Activated CD8-positive, alpha-beta T cell treated with anti-CD3 and anti-CD28 coated beads, Interleukin-2, amount 10 ng/mL, durations not matched to agents 7 days and 5 days (primary cell): Measurements from ENCODE around the gene CNOT8. TPM values are rescaled to one million over a fixed set of nuclear protein-coding genes. Genes with fewer than 3 reads are reported as not detected.
"Not testable (repeated sequence)": the region's sequence is repeated elsewhere in the genome, so short reads cannot be mapped to it uniquely, and the experiment has no call there.

Experiments used
- ATAC-seq: fragments of 150-1000 bp; cut with Tn5 transposase; one replicate; pipeline ENCODE4 v1.10.0; 2021; ENCODE audit warnings: moderate library complexity
- CTCF ChIA-PET: fragments of 350-600 bp; sonication (Branson Sonifier 250); formaldehyde crosslinking; loops from one replicate; lab custom pipeline; 2021; ENCODE audit warnings: antibody characterized with exemption; lab: Charles Lee
- POLR2A ChIA-PET: fragments of 350-600 bp; sonication (Branson Sonifier 250); formaldehyde crosslinking; loops from one replicate; lab custom pipeline; 2021; ENCODE audit warnings: antibody characterized with exemption; lab: Charles Lee
- DNase-seq: peaks from one replicate; pipeline ENCODE4 v3.0.0-alpha.2; 2020
- H3K27ac Mint-ChIP-seq: one replicate; pipeline ENCODE4 v1.8.0; 2021; ENCODE audit warnings: mild to moderate bottlenecking, mixed read lengths
- H3K27me3 Mint-ChIP-seq: one replicate; pipeline ENCODE4 v1.8.0; 2021; ENCODE audit warnings: low read depth, mixed read lengths
- H3K36me3 Mint-ChIP-seq: one replicate; pipeline ENCODE4 v1.8.0; 2021; ENCODE audit warnings: low read depth, mixed read lengths
- H3K4me1 Mint-ChIP-seq: one replicate; pipeline ENCODE4 v1.8.0; 2021; ENCODE audit warnings: low read depth, mixed read lengths
- H3K4me3 Mint-ChIP-seq: one replicate; pipeline ENCODE4 v1.8.0; 2021; ENCODE audit warnings: mild to moderate bottlenecking, mixed read lengths
- H3K9me3 Mint-ChIP-seq: one replicate; pipeline ENCODE4 v1.8.0; 2022; ENCODE audit warnings: mixed read lengths; ENCODE audit not compliant: insufficient read depth
- microRNA-seq: library from miRNA; unstranded; fragments of <30 nt; microRNA quantifications from one replicate; pipeline ENCODE4 v1.2.0, GENCODE V29; 2022
- total RNA-seq, 2 experiments: library from RNA; stranded (reverse); gene quantifications; one replicate each; pipeline ENCODE4 v1.2.3, GENCODE V29; 2021

CNOT8 gene
- total RNA-seq, 2 experiments from 2014 or later: 67.4 to 68.4 TPM

GRCh38 chr5:154899151-154899816 lies 40.9 kb downstream of the CNOT8 start:
- Mint-ChIP-seq H3K36me3 (peaks cover 52% of the 10 kb centered on the region), H3K4me1 (peaks cover 1% of the 10 kb centered on the region), H3K4me3 (no peak overlapping the region), H3K27me3 (no peaks in the 10 kb centered on the region), H3K9me3 (no peaks in the 10 kb centered on the region), H3K27ac (no peak overlapping the region)
- ChIA-PET CTCF (interaction anchor here (1.1 kb wide), 1 partner anchor 249 kb away, joined by 3 read pairs; no protein-coding TSS in a partner anchor), POLR2A (no interaction called here)
- DNase-seq (no peak), ATAC-seq (no peak)

DNA sequence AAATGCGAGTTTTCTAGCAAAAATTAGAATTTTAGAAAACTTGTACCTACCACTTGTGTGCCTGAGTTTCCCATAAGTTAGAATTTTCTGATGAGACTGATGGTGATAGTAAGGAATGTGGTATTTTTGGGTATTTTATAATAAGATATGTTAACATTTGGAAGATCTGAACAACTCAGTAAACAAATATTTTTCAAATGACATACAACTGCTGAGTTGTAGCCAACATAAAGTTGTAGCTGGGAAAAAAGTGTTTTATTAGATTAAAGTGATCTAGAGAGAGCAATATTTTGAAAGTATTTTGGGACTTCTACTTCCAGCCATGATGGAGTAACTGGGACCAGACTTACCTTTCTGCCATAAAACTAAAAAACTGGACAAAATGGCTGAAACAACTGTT lies 41.6 kb downstream of the CNOT8 start:
- H3K4me1 Mint-ChIP-seq: peaks cover 1% of the 10 kb centered on the region
- POLR2A ChIA-PET: no interaction called here
- CTCF ChIA-PET: no interaction called here
- no peaks in the 10 kb centered on the region for H3K9me3 Mint-ChIP-seq
- no peaks in the 10 kb centered on the region for H3K27me3 Mint-ChIP-seq
- peaks cover 54% of the 10 kb centered on the region for H3K36me3 Mint-ChIP-seq
- H3K27ac Mint-ChIP-seq: no peak overlapping the region
- ATAC-seq (no peak), DNase-seq (no peak)
- H3K4me3 Mint-ChIP-seq: no peak overlapping the region

- ATAC-seq (no peak), DNase-seq (no peak)
- Mint-ChIP-seq H3K27ac (no peak overlapping the region), H3K27me3 (no peaks in the 10 kb centered on the region), H3K4me1 (peaks cover 1% of the 10 kb centered on the region), H3K9me3 (no peaks in the 10 kb centered on the region), H3K4me3 (no peak overlapping the region), H3K36me3 (peaks cover 45% of the 10 kb centered on the region)
- POLR2A ChIA-PET: no interaction called here
- CTCF ChIA-PET: no interaction called here
Observed at GRCh38 chr5:154901276-154901675, 42.8 kb downstream of the CNOT8 start.

DNA sequence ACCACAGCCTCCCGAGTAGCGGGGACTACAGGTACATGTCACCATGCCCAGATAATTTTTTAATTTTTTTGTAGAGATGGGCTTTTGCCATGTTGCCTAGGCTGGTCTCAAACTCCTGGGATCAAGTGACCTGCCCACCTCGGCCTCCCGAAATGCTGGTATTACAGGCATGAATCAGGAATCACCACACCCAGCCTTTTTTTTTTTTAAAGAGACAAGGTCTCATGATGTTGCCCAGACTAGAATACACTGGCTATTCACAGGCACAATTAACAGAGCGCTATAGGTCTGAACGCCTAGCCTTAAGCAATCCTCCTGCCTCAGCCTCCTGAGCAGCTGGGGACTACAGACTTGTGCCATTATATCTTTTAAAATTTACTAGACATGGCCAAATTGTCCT lies 43.5 kb downstream of the CNOT8 start:
- CTCF ChIA-PET: no interaction called here
- ATAC-seq: no peak
- Mint-ChIP-seq H3K9me3 (no peaks in the 10 kb centered on the region), H3K4me1 (peaks cover 1% of the 10 kb centered on the region), H3K27me3 (no peaks in the 10 kb centered on the region), H3K27ac (no peak overlapping the region), H3K36me3 (peaks cover 44% of the 10 kb centered on the region), H3K4me3 (no peak overlapping the region)
- no peak for DNase-seq
- POLR2A ChIA-PET: interaction anchor here (1.1 kb wide), 1 partner anchor 43 kb away, joined by 6 read pairs; the partner anchor contains the start of gene CNOT8

DNA sequence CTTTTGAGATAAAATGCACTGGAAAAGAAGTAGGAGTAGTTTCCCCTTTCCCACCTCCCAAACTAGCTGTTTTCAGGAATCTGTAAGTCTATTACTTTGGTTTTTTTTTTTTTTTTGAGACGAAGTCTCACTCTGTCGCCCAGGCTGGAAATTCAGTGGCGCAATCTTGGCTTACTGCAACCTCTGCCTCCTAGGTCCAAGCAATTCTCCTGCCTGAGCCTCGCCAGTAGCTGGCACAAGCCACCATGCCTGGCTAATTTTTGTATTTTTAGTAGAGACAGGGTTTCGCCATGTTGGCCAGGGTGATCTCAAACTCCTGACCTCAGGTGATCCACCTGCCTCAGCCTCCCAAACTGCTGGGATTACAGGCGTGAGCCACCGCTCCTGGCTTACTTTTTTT lies 47.2 kb downstream of the CNOT8 start:
- ATAC-seq, H3K4me1 Mint-ChIP-seq, POLR2A ChIA-PET, H3K27me3 Mint-ChIP-seq, H3K27ac Mint-ChIP-seq, H3K4me3 Mint-ChIP-seq, H3K9me3 Mint-ChIP-seq, DNase-seq: not testable (repeated sequence)
- H3K36me3 Mint-ChIP-seq: peaks cover 41% of the 10 kb centered on the region
- CTCF ChIA-PET: interaction anchor here (1.2 kb wide), 1 partner anchor 9 kb away, joined by 3 read pairs; no protein-coding TSS in a partner anchor

DNA sequence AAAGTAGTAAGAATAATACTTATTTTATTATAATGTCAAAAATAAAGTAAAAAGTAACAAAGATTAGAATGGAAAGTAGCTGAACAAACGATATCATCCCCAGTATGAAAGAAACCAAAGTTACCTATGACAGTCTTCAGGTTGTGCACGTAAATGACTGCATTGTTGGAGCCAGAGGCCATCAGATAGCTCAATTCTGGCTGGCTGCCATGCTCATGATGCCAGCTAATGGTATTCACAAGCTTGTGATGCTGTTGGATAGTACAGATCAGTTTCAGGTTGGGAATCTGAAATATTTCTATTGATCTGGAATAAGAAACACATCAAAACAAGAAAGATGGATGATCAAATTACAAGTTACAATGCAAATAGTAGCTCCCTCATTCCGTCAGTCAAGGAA lies 58.4 kb downstream of the CNOT8 start:
- no peak for DNase-seq
- ATAC-seq: no peak
- Mint-ChIP-seq H3K36me3 (peaks cover 40% of the 10 kb centered on the region), H3K27ac (no peak overlapping the region), H3K27me3 (no peaks in the 10 kb centered on the region), H3K9me3 (no peaks in the 10 kb centered on the region), H3K4me3 (no peak overlapping the region), H3K4me1 (no peaks in the 10 kb centered on the region)
- ChIA-PET POLR2A (no interaction called here), CTCF (interaction anchor here (1.5 kb wide), 2 partner anchors 26 to 40 kb away, joined by 3 to 4 read pairs; no protein-coding TSS in a partner anchor)

- Mint-ChIP-seq H3K4me1 (no peaks in the 10 kb centered on the region), H3K27me3 (no peaks in the 10 kb centered on the region), H3K4me3 (no peak overlapping the region), H3K9me3 (no peaks in the 10 kb centered on the region), H3K36me3 (peaks cover 33% of the 10 kb centered on the region), H3K27ac (no peak overlapping the region)
- ChIA-PET CTCF (interaction anchor here (1.5 kb wide), 1 partner anchor 41 kb away, joined by 4 read pairs; no protein-coding TSS in a partner anchor), POLR2A (no interaction called here)
- DNase-seq: no peak
- no peak for ATAC-seq
Observed at GRCh38 chr5:154917757-154918156, 59.3 kb downstream of the CNOT8 start.

DNA sequence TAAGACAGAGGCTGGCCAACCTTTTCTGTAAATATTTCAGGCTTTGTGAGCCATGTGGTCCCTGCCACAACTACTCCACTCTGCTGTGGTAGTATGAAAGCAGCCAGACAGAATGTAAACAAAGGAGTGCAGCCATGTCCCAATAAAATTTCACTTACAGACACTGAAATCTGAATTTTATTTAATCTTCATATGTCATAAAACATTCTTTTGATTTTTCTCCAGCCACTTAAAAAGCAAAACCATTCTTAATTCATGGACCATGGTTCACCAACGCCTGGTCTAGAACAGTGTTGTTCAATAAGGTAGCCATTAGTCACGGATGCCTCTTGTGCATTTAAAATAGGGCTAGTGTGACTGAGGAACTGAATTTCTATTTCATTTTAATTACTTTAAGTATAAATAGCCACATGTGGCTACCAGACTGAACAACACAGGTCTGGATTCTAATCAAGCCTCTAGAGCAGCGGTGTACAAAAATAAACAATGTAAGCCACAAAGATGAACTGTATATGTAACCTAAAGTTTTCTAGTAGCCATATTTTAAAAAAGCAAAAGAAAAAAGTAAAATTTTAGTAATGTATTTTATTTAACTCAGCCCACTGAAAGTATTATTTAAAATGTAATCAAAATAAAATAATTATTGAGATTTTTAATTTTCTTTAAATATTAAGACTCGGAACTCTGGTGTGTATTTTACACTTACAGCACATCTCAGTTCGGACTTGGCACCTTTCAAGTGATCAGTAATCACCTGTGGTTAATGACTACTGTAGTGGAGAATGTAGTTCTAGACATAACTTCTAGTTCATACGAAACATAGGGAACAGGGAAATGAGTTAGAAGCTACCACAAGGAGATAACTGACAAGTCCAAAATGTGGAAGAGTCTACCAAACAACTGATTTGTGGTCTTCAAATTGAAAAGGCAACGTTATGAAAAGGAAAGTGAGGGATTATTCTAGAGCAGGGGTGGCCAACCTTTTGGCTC lies 65.3 kb downstream of the CNOT8 start:
- DNase-seq (no peak), ATAC-seq (no peak)
- H3K27ac Mint-ChIP-seq: no peak overlapping the region
- ChIA-PET POLR2A (no interaction called here), CTCF (no interaction called here)
- H3K36me3 Mint-ChIP-seq: peaks cover 40% of the 10 kb centered on the region
- H3K4me1 Mint-ChIP-seq: no peaks in the 10 kb centered on the region
- H3K4me3 Mint-ChIP-seq: no peak overlapping the region
- no peaks in the 10 kb centered on the region for H3K27me3 Mint-ChIP-seq
- H3K9me3 Mint-ChIP-seq: no peaks in the 10 kb centered on the region

Small RNA genes within 50 kb of the gene (microRNA-seq; reads per million reads assigned to microRNA genes)
- gene MIR378H: not detected

Other genes starting within 250 kb of the CNOT8 start
- gene LARP1, start 103.2 kb upstream of the CNOT8 start, total RNA-seq: 100 to 1,000 TPM; 201 to 208 TPM
- not detected for gene FAXDC2, start 8.0 kb upstream of the CNOT8 start, total RNA-seq
- 10 to 100 TPM; 15.9 to 17.8 TPM for gene GEMIN5, start 79.6 kb downstream of the CNOT8 start, total RNA-seq
- gene MRPL22, start 82.4 kb downstream of the CNOT8 start, total RNA-seq: 10 to 100 TPM; 60.0 to 62.3 TPM
- under 1 TPM in 1 of 2 experiments, not detected in 1; 0.05 TPM for gene KIF4B, start 155.1 kb downstream of the CNOT8 start, total RNA-seq